Measurements from ENCODE around the gene TMEM215.
"Not testable (repeated sequence)": the region's sequence is repeated elsewhere in the genome, so short reads cannot be mapped to it uniquely, and the experiment has no call there.

GRCh38 chr9:32796015-32796414 is 12.7 kb downstream of the TMEM215 start:
- TF ChIP-seq POLR2A (IDR thresholded peaks at IDR 0.05; ENCODE audit: low read length); GATA1 (IDR thresholded peaks at IDR 0.05; ENCODE audit: low read depth, low read length): not testable (repeated sequence)

All from erythroblast (primary cell).